Calu3 (cell line): ENCODE measurements around the gene DLGAP5. TPM values are rescaled to one million over a fixed set of nuclear protein-coding genes. Genes with fewer than 3 reads are reported as not detected.

Experiments
- BruUV-seq: library from RNA; stranded (reverse); fragments of 400-500 nt; replicated peaks from 2 replicates; lab custom pipeline; 2021; lab: Mats Ljungman, UMichigan
- CTCF ChIA-PET: fragments of 300-600 bp; sonication (Branson Sonifier 250); formaldehyde crosslinking; loops from one replicate; lab custom pipeline; 2022; ENCODE audit warnings: antibody characterized with exemption; lab: Charles Lee
- DNase-seq: peaks from one replicate; pipeline ENCODE4 v3.0.0; 2022
- H3K27ac Mint-ChIP-seq: one replicate; pipeline ENCODE4 v1.8.0; 2022; ENCODE audit warnings: mixed read lengths; ENCODE audit not compliant: unreplicated experiment
- H3K27me3 Mint-ChIP-seq: one replicate; pipeline ENCODE4 v1.8.0; 2022; ENCODE audit warnings: mixed read lengths; ENCODE audit not compliant: unreplicated experiment
- H3K36me3 Mint-ChIP-seq: one replicate; pipeline ENCODE4 v1.8.0; 2022; ENCODE audit warnings: mild to moderate bottlenecking, moderate library complexity, mixed read lengths; ENCODE audit not compliant: insufficient read depth, unreplicated experiment
- H3K4me1 Mint-ChIP-seq: one replicate; pipeline ENCODE4 v1.8.0; 2022; ENCODE audit warnings: mild to moderate bottlenecking, low read depth, mixed read lengths; ENCODE audit not compliant: unreplicated experiment
- H3K4me3 Mint-ChIP-seq: one replicate; pipeline ENCODE4 v1.8.0; 2022; ENCODE audit warnings: mild to moderate bottlenecking, low read depth, moderate library complexity, mixed read lengths; ENCODE audit not compliant: unreplicated experiment
- H3K9me3 Mint-ChIP-seq: one replicate; pipeline ENCODE4 v1.8.0; 2022; ENCODE audit warnings: low read depth, mixed read lengths; ENCODE audit not compliant: unreplicated experiment
- CTCF ChIP-seq: fragments of 200-600 bp; IDR thresholded peaks from one replicate; pipeline ENCODE4 v1.8.0; 2022; ENCODE audit warnings: antibody characterized with exemption; ENCODE audit not compliant: unreplicated experiment
- intact Hi-C: fragments of 100-400 bp; cut with micrococcal nuclease; formaldehyde crosslinking; loops from one replicate; pipeline ENCODE4 v1.10.0; 2022; ENCODE audit not compliant: unreplicated experiment
- total RNA-seq: library from RNA; stranded (reverse); gene quantifications from 2 replicates; pipeline ENCODE4 v1.2.3, GENCODE V29; 2022

The DLGAP5 gene
- total RNA-seq, 1 experiment from 2014 or later: 54.3 TPM

GRCh38 chr14:55206175-55206693 is 14.8 kb upstream of the DLGAP5 start:
- no peak overlapping the region for H3K4me3 Mint-ChIP-seq
- H3K27ac Mint-ChIP-seq: no peak overlapping the region
- H3K36me3 Mint-ChIP-seq: no peaks in the 10 kb centered on the region
- no peaks in the 10 kb centered on the region for H3K4me1 Mint-ChIP-seq
- no peak for TF ChIP-seq CTCF
- DNase-seq: no peak
- no peaks in the 10 kb centered on the region for H3K9me3 Mint-ChIP-seq
- intact Hi-C loops: no loop called here
- BruUV-seq: no TSS peak
- H3K27me3 Mint-ChIP-seq: no peaks in the 10 kb centered on the region
- CTCF ChIA-PET: interaction anchor here (0.5 kb wide), 1 partner anchor 92 kb away, joined by 3 read pairs; no protein-coding TSS in a partner anchor

GRCh38 chr14:55201219-55202101 is 10.1 kb upstream of the DLGAP5 start:
- BruUV-seq: no TSS peak
- Mint-ChIP-seq H3K9me3 (no peaks in the 10 kb centered on the region), H3K4me3 (no peak overlapping the region), H3K36me3 (no peaks in the 10 kb centered on the region), H3K27me3 (no peaks in the 10 kb centered on the region), H3K27ac (no peak overlapping the region), H3K4me1 (no peaks in the 10 kb centered on the region)
- no peak for DNase-seq
- intact Hi-C loops: no loop called here
- CTCF ChIA-PET: interaction anchor here (0.8 kb wide), 1 partner anchor 226 kb away, joined by 5 read pairs; no protein-coding TSS in a partner anchor
- no peak for TF ChIP-seq CTCF

- H3K4me1 Mint-ChIP-seq: no peaks in the 10 kb centered on the region
Measured at GRCh38 chr14:55200651-55201050, 9.3 kb upstream of the DLGAP5 start.

GRCh38 chr14:55198749-55199148 is 7.4 kb upstream of the DLGAP5 start:
- H3K4me3 Mint-ChIP-seq: no peak overlapping the region
- intact Hi-C loops: no loop called here
- no peaks in the 10 kb centered on the region for H3K27me3 Mint-ChIP-seq
- H3K4me1 Mint-ChIP-seq: no peaks in the 10 kb centered on the region
- DNase-seq: no peak
- no TSS peak for BruUV-seq
- no peak for TF ChIP-seq CTCF
- CTCF ChIA-PET: interaction anchor here (0.5 kb wide), 1 partner anchor 10 kb away, joined by 5 read pairs; no protein-coding TSS in a partner anchor
- no peak overlapping the region for H3K27ac Mint-ChIP-seq
- H3K36me3 Mint-ChIP-seq: no peaks in the 10 kb centered on the region
- no peaks in the 10 kb centered on the region for H3K9me3 Mint-ChIP-seq

More at GRCh38 chr14:55200651-55201050, 9.3 kb upstream of the DLGAP5 start:
- CTCF ChIA-PET: no interaction called here
- H3K9me3 Mint-ChIP-seq: no peaks in the 10 kb centered on the region
- BruUV-seq: no TSS peak
- H3K27me3 Mint-ChIP-seq: no peaks in the 10 kb centered on the region
- no peaks in the 10 kb centered on the region for H3K36me3 Mint-ChIP-seq
- DNase-seq: no peak
- intact Hi-C loops: no loop called here
- no peak overlapping the region for H3K27ac Mint-ChIP-seq
- no peak for TF ChIP-seq CTCF
- H3K4me3 Mint-ChIP-seq: no peak overlapping the region
